MCF 10A (cell line): ENCODE data around the gene LINGO4. TPM values are rescaled to one million over a fixed set of nuclear protein-coding genes. Genes with fewer than 3 reads are reported as not detected.

Experiments used
- BruUV-seq: library from RNA; stranded (reverse); fragments of 400-500 nt; replicated peaks from 2 replicates; lab custom pipeline; 2021; lab: Mats Ljungman, UMichigan
- CTCF ChIA-PET: fragments of 300-600 bp; sonication (Branson Sonifier 250); formaldehyde crosslinking; extraction: SDS; loops from one replicate; lab custom pipeline; 2021; ENCODE audit warnings: antibody characterized with exemption, inconsistent platforms; lab: Yijun Ruan, JAX
- POLR2A ChIA-PET: fragments of 300-600, 350-650 bp; sonication (Branson Sonifier 250); formaldehyde crosslinking; extraction: SDS; loops from one replicate; lab custom pipeline; 2020; ENCODE audit warnings: antibody characterized with exemption, inconsistent platforms; lab: Yijun Ruan, JAX
- DNase-seq: peaks from one replicate; pipeline ENCODE4 v3.0.0-alpha.2; 2018; ENCODE audit not compliant: unreplicated experiment
- H3K27ac Mint-ChIP-seq: one replicate; pipeline ENCODE4 v1.8.0; 2022; ENCODE audit warnings: mild to moderate bottlenecking, low read depth, mixed read lengths; ENCODE audit not compliant: unreplicated experiment
- H3K27me3 Mint-ChIP-seq: one replicate; pipeline ENCODE4 v1.8.0; 2022; ENCODE audit warnings: mixed read lengths; ENCODE audit not compliant: insufficient read depth, unreplicated experiment
- H3K36me3 Mint-ChIP-seq: one replicate; pipeline ENCODE4 v1.8.0; 2022; ENCODE audit warnings: mild to moderate bottlenecking, moderate library complexity, mixed read lengths; ENCODE audit not compliant: insufficient read depth, unreplicated experiment
- H3K4me1 Mint-ChIP-seq: one replicate; pipeline ENCODE4 v1.8.0; 2022; ENCODE audit warnings: mixed read lengths; ENCODE audit not compliant: insufficient read depth, unreplicated experiment
- H3K4me3 Mint-ChIP-seq: one replicate; pipeline ENCODE4 v1.8.0; 2022; ENCODE audit warnings: mild to moderate bottlenecking, moderate library complexity, mixed read lengths; ENCODE audit not compliant: unreplicated experiment
- H3K9me3 Mint-ChIP-seq: one replicate; pipeline ENCODE4 v1.8.0; 2022; ENCODE audit warnings: mixed read lengths; ENCODE audit not compliant: unreplicated experiment
- intact Hi-C: fragments of 100-400 bp; cut with micrococcal nuclease; formaldehyde crosslinking; loops from 2 replicates; pipeline ENCODE4 v1.14.1; 2022
- total RNA-seq: library from RNA; stranded (reverse); gene quantifications from 2 replicates; pipeline ENCODE4 v1.2.3, GENCODE V29; 2022
- TF ChIP-seq, protein P1 (sequence below): fragments of 200-600 bp; IDR thresholded peaks from one replicate; pipeline ENCODE4 v1.8.0; 2022; ENCODE audit warnings: antibody characterized with exemption, mild to moderate bottlenecking; ENCODE audit not compliant: unreplicated experiment

LINGO4 gene
- total RNA-seq, 1 experiment from 2014 or later = not detected

DNA sequence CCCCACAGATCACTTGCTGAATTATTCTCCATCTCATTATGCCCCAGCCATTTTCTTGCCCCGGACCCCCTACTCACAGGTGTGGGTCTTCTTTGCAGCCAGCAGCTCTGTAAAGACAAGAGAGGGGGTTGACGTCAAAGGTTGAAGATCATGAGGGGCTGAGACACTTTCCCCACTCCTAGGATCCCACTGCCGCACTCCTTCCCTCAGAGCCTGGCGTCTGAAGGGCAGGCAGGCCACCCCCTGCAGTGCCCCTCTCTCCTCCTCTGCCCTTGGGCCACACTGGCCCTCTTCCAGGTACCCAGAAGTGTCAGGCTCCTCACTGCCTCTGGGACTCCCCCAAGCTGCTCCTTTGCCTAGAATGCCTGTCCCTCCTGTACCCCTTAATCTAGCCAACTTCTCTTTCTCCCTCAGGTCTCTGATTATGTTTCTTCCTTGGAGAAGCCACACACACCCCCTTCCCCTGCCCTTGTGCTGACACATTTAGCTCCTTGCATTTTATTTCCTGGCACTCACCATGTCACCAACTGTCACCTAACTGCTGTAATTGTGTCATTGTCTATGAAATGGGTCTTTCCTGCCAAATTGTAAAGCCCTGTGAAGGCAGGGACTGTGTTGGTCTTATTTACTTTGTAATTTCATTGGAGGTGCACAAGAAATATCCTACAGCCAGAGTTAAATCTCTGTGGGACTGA is 24.3 kb upstream of the LINGO4 start:
- BruUV-seq = no TSS peak

GRCh38 chr1:151828921-151829320 is 23.7 kb upstream of the LINGO4 start:
- intact Hi-C loops = no loop called here
- ChIA-PET POLR2A (no interaction called here), CTCF (interaction anchor here (0.8 to 1.1 kb wide), 2 partner anchors 7 to 94 kb away, joined by 4 to 7 read pairs; no protein-coding TSS in a partner anchor)
- Mint-ChIP-seq H3K36me3 (no peaks in the 10 kb centered on the region), H3K9me3 (no peaks in the 10 kb centered on the region), H3K27ac (no peak overlapping the region), H3K27me3 (no peaks in the 10 kb centered on the region), H3K4me1 (peaks cover 48% of the 10 kb centered on the region), H3K4me3 (no peak overlapping the region)
- BruUV-seq = no TSS peak
- DNase-seq = peak; percentile 82
- TF ChIP-seq, protein P1, sequence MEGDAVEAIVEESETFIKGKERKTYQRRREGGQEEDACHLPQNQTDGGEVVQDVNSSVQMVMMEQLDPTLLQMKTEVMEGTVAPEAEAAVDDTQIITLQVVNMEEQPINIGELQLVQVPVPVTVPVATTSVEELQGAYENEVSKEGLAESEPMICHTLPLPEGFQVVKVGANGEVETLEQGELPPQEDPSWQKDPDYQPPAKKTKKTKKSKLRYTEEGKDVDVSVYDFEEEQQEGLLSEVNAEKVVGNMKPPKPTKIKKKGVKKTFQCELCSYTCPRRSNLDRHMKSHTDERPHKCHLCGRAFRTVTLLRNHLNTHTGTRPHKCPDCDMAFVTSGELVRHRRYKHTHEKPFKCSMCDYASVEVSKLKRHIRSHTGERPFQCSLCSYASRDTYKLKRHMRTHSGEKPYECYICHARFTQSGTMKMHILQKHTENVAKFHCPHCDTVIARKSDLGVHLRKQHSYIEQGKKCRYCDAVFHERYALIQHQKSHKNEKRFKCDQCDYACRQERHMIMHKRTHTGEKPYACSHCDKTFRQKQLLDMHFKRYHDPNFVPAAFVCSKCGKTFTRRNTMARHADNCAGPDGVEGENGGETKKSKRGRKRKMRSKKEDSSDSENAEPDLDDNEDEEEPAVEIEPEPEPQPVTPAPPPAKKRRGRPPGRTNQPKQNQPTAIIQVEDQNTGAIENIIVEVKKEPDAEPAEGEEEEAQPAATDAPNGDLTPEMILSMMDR = no peak

More for the DNA sequence above, 24.3 kb upstream of the LINGO4 start:
- Mint-ChIP-seq H3K4me3 (no peak overlapping the region), H3K36me3 (no peaks in the 10 kb centered on the region), H3K9me3 (no peaks in the 10 kb centered on the region), H3K4me1 (peaks cover 48% of the 10 kb centered on the region), H3K27ac (no peak overlapping the region), H3K27me3 (no peaks in the 10 kb centered on the region)
- DNase-seq = no peak
- TF ChIP-seq, protein P1 = no peak
- intact Hi-C loops = no loop called here
- CTCF ChIA-PET = interaction anchor here (0.8 to 1.3 kb wide), 2 partner anchors 9 to 95 kb away, joined by 4 to 6 read pairs; no protein-coding TSS in a partner anchor
- POLR2A ChIA-PET = interaction anchor here (0.6 kb wide), 3 partner anchors 58 to 232 kb away, joined by 3 to 4 read pairs (median 3); no protein-coding TSS in a partner anchor

DNA sequence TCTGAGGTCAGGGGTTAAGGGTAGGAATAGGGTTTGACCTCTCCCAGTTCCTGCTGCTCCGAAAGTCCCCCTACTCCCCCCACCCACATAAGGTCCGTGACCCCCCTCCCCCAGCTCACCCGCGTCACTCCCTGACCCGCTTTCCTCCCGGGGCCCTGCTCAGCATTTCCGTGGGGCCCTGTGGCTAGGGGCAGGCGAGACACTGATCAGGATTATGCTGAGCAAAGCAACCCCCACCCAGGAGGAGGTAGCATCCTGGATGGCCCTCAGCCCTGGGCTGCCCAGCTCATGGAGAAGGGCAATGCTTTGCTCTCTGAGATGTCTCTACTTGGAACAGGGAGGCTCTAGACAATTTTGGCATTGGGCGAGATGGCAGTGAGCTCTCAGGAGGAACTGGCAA is 22.6 kb upstream of the LINGO4 start:
- TF ChIP-seq, protein P1 = no peak
- ChIA-PET POLR2A (interaction anchor here (0.5 to 0.9 kb wide), 5 partner anchors 33 to 647 kb away, joined by 3 to 5 read pairs (median 3); no protein-coding TSS in a partner anchor), CTCF (interaction anchor here (0.7 to 1.1 kb wide), 2 partner anchors 9 to 88 kb away, joined by 3 to 7 read pairs; no protein-coding TSS in a partner anchor)
- no peak overlapping the region for H3K4me3 Mint-ChIP-seq
- no peak for DNase-seq
- no peaks in the 10 kb centered on the region for H3K9me3 Mint-ChIP-seq
- H3K36me3 Mint-ChIP-seq = peaks cover 6% of the 10 kb centered on the region
- intact Hi-C loops = no loop called here
- H3K4me1 Mint-ChIP-seq = peaks cover 41% of the 10 kb centered on the region
- no TSS peak for BruUV-seq
- no peak overlapping the region for H3K27ac Mint-ChIP-seq
- H3K27me3 Mint-ChIP-seq = no peaks in the 10 kb centered on the region
